Left ventricle myocardium superior (tissue), 1 donor: ENCODE measurements around the gene CTLA4. TPM values are rescaled to one million over a fixed set of nuclear protein-coding genes. Genes with fewer than 3 reads are reported as not detected.

Experiments used
- ATAC-seq: fragments of 200-7000 bp; cut with Tn5 transposase; one replicate; pipeline ENCODE4 v1.9.1; 2020; ENCODE audit warnings: mild to moderate bottlenecking, moderate library complexity
- DNase-seq: peaks from one replicate; pipeline ENCODE4 v3.0.0-alpha.2; 2020
- intact Hi-C: fragments of 100-400 bp; cut with micrococcal nuclease; formaldehyde crosslinking; loops from one replicate; pipeline ENCODE4 v1.11.0; 2022
- long read RNA-seq: library from polyadenylated mRNA; unstranded; transcript quantifications from one replicate; pipeline ENCODE4 v2.0.0, GENCODE V29; 2021
- total RNA-seq: library from RNA; stranded (reverse); fragmentation: NEBNext Ultra II Directional; extraction: Animal tissue kit (Norgen Biotek cat#: 25700); gene quantifications from one replicate; pipeline ENCODE4 v1.2.1, GENCODE V29; 2021
- donor health status: DM: no; HTN: yes; CAD: no; lungs with severe emphysema.

The CTLA4 gene
- total RNA-seq = not detected
- long read RNA-seq = 0 reads

GRCh38 chr2:203867561-203868200, at the start of gene CTLA4:
TSS of gene CTLA4 (plus strand) at chr2:203867771. CDS start at chr2:203867943, 172 bp downstream.
- intact Hi-C loops = no loop called here
- DNase-seq = no peak
- ATAC-seq = no peak

- intact Hi-C loops = loop anchor here (5.0 kb wide), 1 partner anchor 336 kb away; no protein-coding TSS in a partner anchor
- no peak for ATAC-seq
- no peak for DNase-seq
These were observed 48.9 kb upstream of the CTLA4 start for GRCh38 chr2:203818656-203819055.

- peak; percentile 44 for DNase-seq
These were observed 48.0 kb upstream of the CTLA4 start for GRCh38 chr2:203819434-203820133.

GRCh38 chr2:203820969-203821368, 46.6 kb upstream of the CTLA4 start:
- intact Hi-C loops = loop anchor here (10.0 kb wide), 1 partner anchor 736 kb away; no protein-coding TSS in a partner anchor
- DNase-seq = no peak
- no peak for ATAC-seq

More at GRCh38 chr2:203819434-203820133, 48.0 kb upstream of the CTLA4 start:
- intact Hi-C loops = loop anchor here (5.0 to 10.0 kb wide), 2 partner anchors 337 to 735 kb away; no protein-coding TSS in a partner anchor
- ATAC-seq = peak; percentile 50

- DNase-seq (no peak), ATAC-seq (no peak)
- intact Hi-C loops = loop anchor here (10.0 kb wide), 1 partner anchor 737 kb away; no protein-coding TSS in a partner anchor
These were observed 45.3 kb upstream of the CTLA4 start for GRCh38 chr2:203822240-203822639.

GRCh38 chr2:203823173-203823572, 44.4 kb upstream of the CTLA4 start:
- intact Hi-C loops = loop anchor here (10.0 kb wide), 1 partner anchor 738 kb away; no protein-coding TSS in a partner anchor
- DNase-seq (no peak), ATAC-seq (no peak)

- no peak for DNase-seq
- ATAC-seq = no peak
- intact Hi-C loops = loop anchor here (10.0 kb wide), 1 partner anchor 739 kb away; no protein-coding TSS in a partner anchor
These were observed 43.5 kb upstream of the CTLA4 start for GRCh38 chr2:203824057-203824456.

- intact Hi-C loops = loop anchor here (10.0 kb wide), 1 partner anchor 740 kb away; no protein-coding TSS in a partner anchor
- ATAC-seq (no peak), DNase-seq (no peak)
These were observed 43.0 kb upstream of the CTLA4 start for GRCh38 chr2:203824603-203825002.

- no peak for ATAC-seq
- DNase-seq = no peak
- intact Hi-C loops = loop anchor here (10.0 kb wide), 1 partner anchor 742 kb away; no protein-coding TSS in a partner anchor
These were observed 40.9 kb upstream of the CTLA4 start for GRCh38 chr2:203826704-203827103.

- intact Hi-C loops = no loop called here
- ATAC-seq (no peak), DNase-seq (no peak)
These were observed 37.1 kb upstream of the CTLA4 start for GRCh38 chr2:203830304-203831055.

- ATAC-seq (no peak), DNase-seq (no peak)
- intact Hi-C loops = no loop called here
These were observed 32.2 kb upstream of the CTLA4 start for GRCh38 chr2:203835420-203835819.

- intact Hi-C loops = no loop called here
- ATAC-seq (no peak), DNase-seq (no peak)
These were observed 31.4 kb upstream of the CTLA4 start for GRCh38 chr2:203835892-203836800.

GRCh38 chr2:203840655-203841205, 26.8 kb upstream of the CTLA4 start:
- DNase-seq (no peak), ATAC-seq (no peak)
- intact Hi-C loops = no loop called here

GRCh38 chr2:203841654-203842053, 25.9 kb upstream of the CTLA4 start:
- no peak for ATAC-seq
- intact Hi-C loops = no loop called here

GRCh38 chr2:203842373-203842772, 25.2 kb upstream of the CTLA4 start:
- intact Hi-C loops = no loop called here
- DNase-seq (no peak), ATAC-seq (no peak)

More at GRCh38 chr2:203841654-203842053, 25.9 kb upstream of the CTLA4 start:
- DNase-seq = no peak

- DNase-seq (peak; percentile 58), ATAC-seq (peak; percentile 93)
- intact Hi-C loops = no loop called here
These were observed 21.0 kb upstream of the CTLA4 start for GRCh38 chr2:203846490-203847105.

GRCh38 chr2:203849010-203849409, 18.6 kb upstream of the CTLA4 start:
- no peak for ATAC-seq
- intact Hi-C loops = no loop called here
- DNase-seq = no peak

- intact Hi-C loops = no loop called here
- DNase-seq (no peak), ATAC-seq (no peak)
These were observed 14.8 kb upstream of the CTLA4 start for GRCh38 chr2:203852760-203853159.
